Measurements from ENCODE around the gene ZFP64.

ZFP64 gene

DNA sequence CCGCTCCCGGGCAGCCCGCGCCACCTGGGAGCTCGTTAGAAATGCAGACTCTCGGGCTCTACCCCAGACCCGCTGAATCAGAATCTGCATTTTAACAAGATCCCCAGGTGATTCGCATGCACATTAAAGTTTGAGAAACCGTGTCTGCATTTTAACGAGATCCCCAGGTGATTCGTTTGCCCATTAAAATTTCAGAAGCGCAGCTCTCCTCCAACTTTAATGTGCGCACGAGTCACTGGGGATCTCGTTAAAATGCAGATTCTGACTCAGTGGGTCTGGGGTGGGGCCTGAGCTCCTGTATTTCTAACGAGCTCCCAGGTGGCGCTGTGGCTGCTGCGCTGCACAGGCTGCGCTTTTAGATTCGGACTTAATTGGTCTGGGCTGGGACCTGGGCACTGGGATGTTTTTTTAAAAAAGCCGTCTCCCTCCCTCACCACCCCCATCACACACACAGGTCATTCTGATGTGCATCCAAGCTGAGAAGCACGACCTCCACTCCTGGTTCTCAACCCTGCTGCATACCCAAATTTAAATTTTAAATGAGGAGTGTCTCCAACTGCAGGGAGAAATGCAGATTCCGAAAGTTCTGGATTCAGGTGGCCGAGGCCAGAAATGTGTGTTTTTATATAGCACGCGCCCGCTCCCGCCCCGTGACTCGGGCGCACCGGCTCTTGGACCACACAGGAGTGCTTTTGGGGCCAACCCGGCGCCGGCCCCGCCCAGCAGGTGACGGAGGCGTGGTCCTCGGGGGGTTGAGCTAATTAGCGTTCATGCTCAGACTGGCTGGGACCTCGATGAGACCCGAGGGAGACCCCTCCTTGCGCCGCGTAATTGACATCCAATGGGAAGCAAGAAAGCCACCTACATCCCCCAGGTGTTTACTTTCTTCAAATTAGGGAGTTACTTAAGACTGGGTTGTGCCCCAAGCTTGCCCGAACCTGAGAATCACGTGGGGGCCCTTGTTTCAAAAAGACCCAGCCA, 85.8 kb downstream of the ZFP64 start:
- DNase-seq (ENCODE audit: low read depth in 2 of 2), result peak in 1 of 2 donors; percentile 33

GRCh38 chr20:52104546-52105441, 86.8 kb downstream of the ZFP64 start:
- DNase-seq (ENCODE audit: low read depth in 2 of 2), result no peak

GRCh38 chr20:52103913-52104545, 87.5 kb downstream of the ZFP64 start:
- DNase-seq (ENCODE audit: low read depth in 2 of 2), result no peak

GRCh38 chr20:52103335-52103912, 88.2 kb downstream of the ZFP64 start:
- DNase-seq (ENCODE audit: low read depth in 2 of 2), result no peak

DNA sequence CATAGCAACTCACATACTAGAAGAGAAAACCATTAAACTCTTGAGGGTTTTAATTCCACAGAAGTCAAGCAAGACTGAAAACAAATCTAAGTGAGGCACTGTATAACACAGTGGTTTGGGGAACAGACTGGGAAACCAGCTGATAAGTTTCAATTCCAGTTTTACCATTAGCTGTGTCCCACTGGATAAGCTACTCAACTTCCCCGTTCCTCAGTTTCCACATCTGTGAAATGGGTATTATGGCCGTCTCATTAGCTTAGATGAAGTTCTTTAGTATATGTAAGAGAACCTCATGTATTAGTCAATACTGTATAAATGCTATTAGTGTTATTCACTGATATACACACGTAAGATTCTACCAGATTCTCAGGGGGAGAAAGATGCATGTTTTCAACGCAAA, 89.0 kb downstream of the ZFP64 start:
- DNase-seq (ENCODE audit: low read depth in 2 of 2), result no peak

- no peak for DNase-seq (ENCODE audit: low read depth in 2 of 2)
Observed at GRCh38 chr20:52102126-52102525, 89.5 kb downstream of the ZFP64 start.

All from stimulated activated CD8-positive, alpha-beta memory T cell treated with anti-CD3 and anti-CD28 coated beads, Interleukin-2, amount 100 ng/mL, for 48 hours (primary cell).